ENCODE results near the gene PCNX2. TPM values are rescaled to one million over a fixed set of nuclear protein-coding genes. Genes with fewer than 3 reads are reported as not detected.

The PCNX2 gene
- total RNA-seq, 1 donor from 2014 or later, result 23.5 TPM

DNA sequence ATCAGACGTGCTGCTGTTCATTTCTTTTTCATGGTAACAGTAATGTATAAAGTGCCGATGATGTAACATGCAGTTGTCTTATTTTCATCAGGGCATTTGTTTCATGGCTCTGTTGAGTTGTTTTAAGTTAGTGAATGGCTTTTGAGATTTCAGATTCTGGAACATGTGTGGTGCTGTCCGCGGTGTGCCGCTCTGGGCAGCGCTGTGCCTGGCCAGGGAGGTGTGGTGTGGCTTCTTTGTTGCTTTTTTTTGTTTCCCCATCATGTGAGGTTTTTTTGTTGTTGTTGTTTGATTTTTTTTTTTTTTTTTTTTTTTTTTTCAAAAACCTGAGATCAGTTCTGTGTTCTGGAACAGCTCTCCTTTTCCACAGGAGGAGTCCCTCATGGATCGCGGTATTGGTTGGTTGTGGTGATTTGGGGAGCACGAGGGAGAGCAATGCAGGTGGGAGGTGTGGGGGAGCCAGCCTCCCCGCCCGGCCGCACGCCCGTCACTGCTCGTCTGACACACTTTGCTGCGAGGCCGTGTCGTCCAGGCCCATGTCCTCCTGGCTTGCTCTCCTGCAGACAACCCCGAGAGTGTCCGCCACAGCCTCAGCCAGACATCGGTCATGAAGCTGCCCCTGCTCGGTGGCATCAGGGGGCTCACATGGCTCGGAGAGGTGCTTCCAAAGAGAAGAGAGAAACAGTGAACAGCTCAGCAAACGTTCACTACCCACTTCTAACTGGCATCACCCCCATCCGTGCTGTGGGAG, 311.5 kb downstream of the PCNX2 start:
- H3K27me3 ChIP-seq (ENCODE audit: control insufficient read depth in 3 of 3, insufficient read depth in 3 of 3, low read length in 3 of 3), result no peaks in the 10 kb centered on the region
- no peak overlapping the region for H3K27ac ChIP-seq (ENCODE audit: low read depth, low read length)
- no peak overlapping the region for H3K9ac ChIP-seq (ENCODE audit: low read depth in 1 of 3, low read length in 3 of 3)
- no peaks in the 10 kb centered on the region for H3K9me3 ChIP-seq (ENCODE audit: control insufficient read depth in 3 of 3, low read length in 3 of 3)
- H3K4me3 ChIP-seq (ENCODE audit: low read length in 3 of 3), result no peak overlapping the region
- H3K36me3 ChIP-seq (ENCODE audit: control insufficient read depth in 3 of 3, insufficient read depth in 3 of 3, low read length in 3 of 3), result peaks cover 8 to 12% (median 9%) of the 10 kb centered on the region in 3 donors
- peaks cover 10 to 28% (median 11%) of the 10 kb centered on the region in 3 donors for H3K4me1 ChIP-seq (ENCODE audit: control insufficient read depth in 3 of 3, insufficient read depth in 3 of 3, low read length in 3 of 3)

DNA sequence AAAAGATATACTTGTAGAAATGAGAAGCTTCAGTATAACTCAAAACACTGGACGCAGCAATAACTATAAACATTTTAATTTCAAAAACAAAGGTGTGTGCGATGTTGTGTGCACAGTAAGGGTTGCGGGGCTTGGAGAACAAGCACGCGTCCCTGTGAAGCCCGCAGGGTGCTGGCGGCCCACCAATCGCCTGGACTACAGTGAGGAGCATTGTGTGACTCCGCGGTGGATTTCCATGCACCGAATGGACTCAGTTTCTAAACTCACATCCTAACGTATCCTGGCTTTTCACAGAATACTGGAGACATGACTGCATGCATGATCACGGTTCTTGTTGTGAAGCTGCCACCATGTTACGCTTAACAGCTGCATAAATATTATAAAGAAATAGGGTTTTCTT, 312.1 kb downstream of the PCNX2 start:
- H3K36me3 ChIP-seq (ENCODE audit: control insufficient read depth in 3 of 3, insufficient read depth in 3 of 3, low read length in 3 of 3), result peaks cover 8 to 19% (median 9%) of the 10 kb centered on the region in 3 donors
- H3K27ac ChIP-seq (ENCODE audit: low read depth, low read length), result no peak overlapping the region
- no peaks in the 10 kb centered on the region for H3K27me3 ChIP-seq (ENCODE audit: control insufficient read depth in 3 of 3, insufficient read depth in 3 of 3, low read length in 3 of 3)
- no peak overlapping the region for H3K4me3 ChIP-seq (ENCODE audit: low read length in 3 of 3)
- H3K9ac ChIP-seq (ENCODE audit: low read depth in 1 of 3, low read length in 3 of 3), result no peak overlapping the region
- H3K9me3 ChIP-seq (ENCODE audit: control insufficient read depth in 3 of 3, low read length in 3 of 3), result no peaks in the 10 kb centered on the region
- peaks cover 6 to 23% (median 7%) of the 10 kb centered on the region in 3 donors for H3K4me1 ChIP-seq (ENCODE audit: control insufficient read depth in 3 of 3, insufficient read depth in 3 of 3, low read length in 3 of 3)

DNA sequence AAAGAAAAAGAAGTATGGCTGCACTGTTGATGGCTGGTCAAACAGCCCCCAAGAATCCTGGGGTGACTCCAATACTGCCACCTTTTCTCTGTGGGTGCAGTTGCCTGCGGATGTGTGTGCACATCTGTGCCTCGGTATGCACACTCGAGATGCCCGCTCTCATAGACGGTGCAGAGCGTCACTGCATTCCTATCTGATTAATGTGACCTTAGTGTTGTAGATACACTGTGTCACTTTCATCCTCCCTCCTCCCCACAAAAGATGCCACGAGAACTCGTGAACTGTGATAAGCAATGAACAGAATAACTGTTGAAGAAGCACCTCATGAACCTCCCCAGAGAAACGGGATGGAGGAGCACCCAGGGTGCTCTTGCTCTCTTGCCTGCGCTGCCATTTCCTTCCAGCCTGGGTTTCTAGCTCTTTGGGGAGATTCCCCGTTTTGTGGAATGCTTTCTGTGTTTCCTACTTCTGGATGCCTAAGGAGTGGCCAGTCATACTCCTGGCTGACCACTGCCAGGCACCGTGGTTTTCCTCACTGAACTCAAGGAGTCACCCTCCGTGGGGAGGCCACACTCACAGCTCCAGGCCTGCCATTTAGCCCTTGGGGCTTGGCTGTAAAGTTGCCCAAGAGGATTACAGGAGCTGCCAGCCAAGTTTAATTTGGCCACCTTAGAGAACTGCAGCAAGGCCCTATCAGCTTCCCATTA, 313.1 kb downstream of the PCNX2 start:
- Histone ChIP-seq H3K4me3 (ENCODE audit: low read length in 3 of 3) (no peak overlapping the region), H3K9ac (ENCODE audit: low read depth in 1 of 3, low read length in 3 of 3) (no peak overlapping the region), H3K36me3 (ENCODE audit: control insufficient read depth in 3 of 3, insufficient read depth in 3 of 3, low read length in 3 of 3) (peaks cover 8 to 25% (median 10%) of the 10 kb centered on the region in 3 donors), H3K4me1 (ENCODE audit: control insufficient read depth in 3 of 3, insufficient read depth in 3 of 3, low read length in 3 of 3) (peaks cover 6 to 23% (median 7%) of the 10 kb centered on the region in 3 donors), H3K27ac (ENCODE audit: low read depth, low read length) (no peak overlapping the region), H3K27me3 (ENCODE audit: control insufficient read depth in 3 of 3, insufficient read depth in 3 of 3, low read length in 3 of 3) (no peaks in the 10 kb centered on the region), H3K9me3 (ENCODE audit: control insufficient read depth in 3 of 3, low read length in 3 of 3) (no peaks in the 10 kb centered on the region)

DNA sequence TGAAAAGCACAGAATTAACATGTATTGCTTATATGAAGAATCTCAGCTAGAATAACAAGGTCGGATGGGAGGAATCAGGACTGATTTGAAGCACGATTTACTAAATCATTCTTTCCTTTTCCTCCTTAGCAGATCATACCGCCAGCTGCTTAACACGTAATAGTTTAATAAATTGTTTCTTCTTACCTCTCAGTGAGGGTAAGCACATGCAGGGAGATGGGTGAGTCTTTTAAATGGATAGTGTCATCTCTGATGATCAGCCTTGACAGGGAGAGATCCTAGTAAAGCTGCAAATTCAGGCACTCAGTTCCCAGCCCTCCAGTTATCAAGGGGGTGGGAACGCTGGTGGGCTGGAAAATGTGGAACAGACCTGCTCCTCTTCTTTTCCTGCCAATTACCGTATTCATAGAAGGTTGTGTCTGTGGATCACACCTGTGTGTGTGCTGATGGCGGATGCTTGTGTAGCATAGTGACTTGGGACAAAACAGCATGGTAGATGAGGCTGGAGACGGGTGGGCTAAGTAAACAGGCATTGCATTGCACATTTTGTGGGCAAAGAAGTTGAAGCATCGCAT, 314.5 kb downstream of the PCNX2 start:
- Histone ChIP-seq H3K4me3 (ENCODE audit: low read length in 3 of 3) (no peak overlapping the region), H3K27me3 (ENCODE audit: control insufficient read depth in 3 of 3, insufficient read depth in 3 of 3, low read length in 3 of 3) (no peaks in the 10 kb centered on the region), H3K9ac (ENCODE audit: low read depth in 1 of 3, low read length in 3 of 3) (no peak overlapping the region), H3K9me3 (ENCODE audit: control insufficient read depth in 3 of 3, low read length in 3 of 3) (no peaks in the 10 kb centered on the region), H3K36me3 (ENCODE audit: control insufficient read depth in 3 of 3, insufficient read depth in 3 of 3, low read length in 3 of 3) (peaks cover 19 to 36% (median 21%) of the 10 kb centered on the region in 3 donors), H3K4me1 (ENCODE audit: control insufficient read depth in 3 of 3, insufficient read depth in 3 of 3, low read length in 3 of 3) (peaks cover 6 to 20% (median 7%) of the 10 kb centered on the region in 3 donors), H3K27ac (ENCODE audit: low read depth, low read length) (no peak overlapping the region)

- Histone ChIP-seq H3K9me3 (ENCODE audit: control insufficient read depth in 3 of 3, low read length in 3 of 3) (no peaks in the 10 kb centered on the region), H3K4me1 (ENCODE audit: control insufficient read depth in 3 of 3, insufficient read depth in 3 of 3, low read length in 3 of 3) (peaks cover 4 to 14% (median 7%) of the 10 kb centered on the region in 3 donors), H3K4me3 (ENCODE audit: low read length in 3 of 3) (no peak overlapping the region), H3K27me3 (ENCODE audit: control insufficient read depth in 3 of 3, insufficient read depth in 3 of 3, low read length in 3 of 3) (no peaks in the 10 kb centered on the region), H3K27ac (ENCODE audit: low read depth, low read length) (no peak overlapping the region), H3K9ac (ENCODE audit: low read depth in 1 of 3, low read length in 3 of 3) (no peak overlapping the region), H3K36me3 (ENCODE audit: control insufficient read depth in 3 of 3, insufficient read depth in 3 of 3, low read length in 3 of 3) (peaks cover 19 to 36% (median 21%) of the 10 kb centered on the region in 3 donors)
Observed at GRCh38 chr1:232980355-232980978, 315.1 kb downstream of the PCNX2 start.

DNA sequence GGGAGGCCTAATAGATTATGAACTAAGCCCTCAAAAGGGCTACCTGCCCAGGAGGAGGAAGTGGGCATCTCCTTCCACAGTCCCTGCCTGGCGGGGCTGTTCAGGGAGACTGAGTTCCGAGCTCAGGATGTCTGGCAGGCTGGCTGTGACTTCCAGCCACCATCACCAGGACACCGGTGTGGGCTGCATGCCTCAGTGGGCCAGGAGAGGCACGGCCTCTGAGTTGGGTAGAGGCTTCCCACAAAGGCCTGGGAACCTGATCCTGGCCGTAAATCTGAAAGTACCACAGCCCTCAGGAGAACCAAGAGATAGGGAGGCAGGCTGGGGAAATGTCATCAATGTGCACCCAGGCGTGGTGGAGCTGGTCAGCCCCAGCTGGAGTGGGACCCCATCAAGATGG, 316.0 kb downstream of the PCNX2 start:
- no peaks in the 10 kb centered on the region for H3K27me3 ChIP-seq (ENCODE audit: control insufficient read depth in 3 of 3, insufficient read depth in 3 of 3, low read length in 3 of 3)
- no peak overlapping the region for H3K9ac ChIP-seq (ENCODE audit: low read depth in 1 of 3, low read length in 3 of 3)
- H3K4me1 ChIP-seq (ENCODE audit: control insufficient read depth in 3 of 3, insufficient read depth in 3 of 3, low read length in 3 of 3), result peaks cover 4 to 10% (median 10%) of the 10 kb centered on the region in 3 donors
- peaks cover 19 to 36% (median 21%) of the 10 kb centered on the region in 3 donors for H3K36me3 ChIP-seq (ENCODE audit: control insufficient read depth in 3 of 3, insufficient read depth in 3 of 3, low read length in 3 of 3)
- no peak overlapping the region for H3K4me3 ChIP-seq (ENCODE audit: low read length in 3 of 3)
- H3K9me3 ChIP-seq (ENCODE audit: control insufficient read depth in 3 of 3, low read length in 3 of 3), result no peaks in the 10 kb centered on the region
- H3K27ac ChIP-seq (ENCODE audit: low read depth, low read length), result no peak overlapping the region

DNA sequence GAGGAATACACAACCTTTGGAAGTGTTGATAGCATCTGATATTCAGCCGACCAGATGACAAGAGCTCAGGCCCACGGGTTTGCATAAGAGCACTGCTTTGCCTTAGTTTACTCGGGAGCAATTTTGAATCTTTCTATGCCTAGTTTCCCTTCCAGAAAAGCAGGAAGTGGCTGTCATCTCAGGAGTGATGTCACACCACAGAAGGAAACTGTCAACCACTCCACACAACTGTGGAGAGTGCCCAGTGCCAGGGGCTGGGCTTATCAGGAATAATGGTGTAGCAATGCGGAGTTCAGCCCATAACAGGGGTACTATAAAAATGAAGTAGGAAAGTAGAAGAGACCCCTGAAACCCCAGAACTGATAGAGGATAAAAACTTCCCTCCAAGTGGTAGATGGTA, 316.7 kb downstream of the PCNX2 start:
- no peak overlapping the region for H3K27ac ChIP-seq (ENCODE audit: low read depth, low read length)
- no peak overlapping the region for H3K4me3 ChIP-seq (ENCODE audit: low read length in 3 of 3)
- H3K4me1 ChIP-seq (ENCODE audit: control insufficient read depth in 3 of 3, insufficient read depth in 3 of 3, low read length in 3 of 3), result peaks cover 4 to 10% (median 10%) of the 10 kb centered on the region in 3 donors
- H3K9me3 ChIP-seq (ENCODE audit: control insufficient read depth in 3 of 3, low read length in 3 of 3), result peaks cover 0 to 2% (median 0%) of the 10 kb centered on the region in 3 donors
- H3K36me3 ChIP-seq (ENCODE audit: control insufficient read depth in 3 of 3, insufficient read depth in 3 of 3, low read length in 3 of 3), result peaks cover 19 to 36% (median 20%) of the 10 kb centered on the region in 3 donors
- H3K9ac ChIP-seq (ENCODE audit: low read depth in 1 of 3, low read length in 3 of 3), result no peak overlapping the region
- no peaks in the 10 kb centered on the region for H3K27me3 ChIP-seq (ENCODE audit: control insufficient read depth in 3 of 3, insufficient read depth in 3 of 3, low read length in 3 of 3)

- Histone ChIP-seq H3K4me1 (ENCODE audit: control insufficient read depth in 3 of 3, insufficient read depth in 3 of 3, low read length in 3 of 3) (peaks cover 4 to 10% (median 7%) of the 10 kb centered on the region in 3 donors), H3K9me3 (ENCODE audit: control insufficient read depth in 3 of 3, low read length in 3 of 3) (peaks cover 0 to 3% (median 0%) of the 10 kb centered on the region in 3 donors), H3K4me3 (ENCODE audit: low read length in 3 of 3) (no peak overlapping the region), H3K9ac (ENCODE audit: low read depth in 1 of 3, low read length in 3 of 3) (no peak overlapping the region), H3K27me3 (ENCODE audit: control insufficient read depth in 3 of 3, insufficient read depth in 3 of 3, low read length in 3 of 3) (no peaks in the 10 kb centered on the region), H3K36me3 (ENCODE audit: control insufficient read depth in 3 of 3, insufficient read depth in 3 of 3, low read length in 3 of 3) (peaks cover 19 to 37% (median 26%) of the 10 kb centered on the region in 3 donors), H3K27ac (ENCODE audit: low read depth, low read length) (no peak overlapping the region)
Observed at GRCh38 chr1:232978091-232978634, 317.4 kb downstream of the PCNX2 start.

DNA sequence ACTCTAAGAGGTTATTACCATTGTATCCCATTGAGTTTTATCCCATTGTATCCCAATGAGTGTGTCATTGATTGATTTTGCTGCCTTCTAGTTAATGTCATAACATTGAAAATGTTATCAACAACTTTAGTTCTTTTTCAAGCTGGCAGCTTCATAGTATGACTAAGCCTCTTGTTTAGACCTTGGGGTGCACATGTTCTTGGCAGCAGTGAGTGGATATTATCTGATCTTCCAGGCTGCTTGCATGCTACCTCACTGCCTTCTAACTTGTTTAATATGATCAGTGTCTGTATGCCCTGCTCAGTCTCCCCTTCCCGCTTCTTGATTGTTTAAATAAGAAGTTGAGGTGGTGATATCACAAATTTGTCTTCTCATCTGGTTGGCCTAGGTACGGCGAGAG, 320.6 kb downstream of the PCNX2 start:
- Histone ChIP-seq H3K9me3 (ENCODE audit: control insufficient read depth in 3 of 3, low read length in 3 of 3) (peaks cover 0 to 3% (median 0%) of the 10 kb centered on the region in 3 donors), H3K27ac (ENCODE audit: low read depth, low read length) (no peak overlapping the region), H3K9ac (ENCODE audit: low read depth in 1 of 3, low read length in 3 of 3) (no peak overlapping the region), H3K36me3 (ENCODE audit: control insufficient read depth in 3 of 3, insufficient read depth in 3 of 3, low read length in 3 of 3) (peaks cover 21 to 56% (median 50%) of the 10 kb centered on the region in 3 donors), H3K4me1 (ENCODE audit: control insufficient read depth in 3 of 3, insufficient read depth in 3 of 3, low read length in 3 of 3) (peaks cover 0 to 3% (median 0%) of the 10 kb centered on the region in 3 donors), H3K4me3 (ENCODE audit: low read length in 3 of 3) (no peak overlapping the region), H3K27me3 (ENCODE audit: control insufficient read depth in 3 of 3, insufficient read depth in 3 of 3, low read length in 3 of 3) (no peaks in the 10 kb centered on the region)

Measured in skeletal muscle tissue (tissue), 4 donors.